Stomach (tissue), 4 donors: ENCODE results near the gene GLYATL2.

Source experiments
- EP300 ChIP-seq: sonication (generic); formaldehyde crosslinking; IDR thresholded peaks from one replicate; pipeline ENCODE4 v1.6.1; 2017; ENCODE audit warnings: antibody characterized with exemption
- POLR2AphosphoS5 ChIP-seq, 3 donors: sonication (generic); formaldehyde crosslinking; IDR thresholded peaks; one replicate each; pipeline ENCODE4 v1.6.1; 2016; ENCODE audit warnings: antibody characterized with exemption in 3 of 3
- TF ChIP-seq, protein P1 (sequence below), 7 experiments: fragments of 450-650 bp in 4 of 7; fragments of 200-600 bp in 3 of 7; sonication (generic) in 3 of 7; IDR thresholded peaks; one replicate each; pipeline ENCODE4 v1.5.1; 2016 to 2019; ENCODE audit warnings: antibody characterized with exemption in 7 of 7, control low read depth in 2 of 7, mild to moderate bottlenecking in 1 of 7

- TF ChIP-seq, protein P1, sequence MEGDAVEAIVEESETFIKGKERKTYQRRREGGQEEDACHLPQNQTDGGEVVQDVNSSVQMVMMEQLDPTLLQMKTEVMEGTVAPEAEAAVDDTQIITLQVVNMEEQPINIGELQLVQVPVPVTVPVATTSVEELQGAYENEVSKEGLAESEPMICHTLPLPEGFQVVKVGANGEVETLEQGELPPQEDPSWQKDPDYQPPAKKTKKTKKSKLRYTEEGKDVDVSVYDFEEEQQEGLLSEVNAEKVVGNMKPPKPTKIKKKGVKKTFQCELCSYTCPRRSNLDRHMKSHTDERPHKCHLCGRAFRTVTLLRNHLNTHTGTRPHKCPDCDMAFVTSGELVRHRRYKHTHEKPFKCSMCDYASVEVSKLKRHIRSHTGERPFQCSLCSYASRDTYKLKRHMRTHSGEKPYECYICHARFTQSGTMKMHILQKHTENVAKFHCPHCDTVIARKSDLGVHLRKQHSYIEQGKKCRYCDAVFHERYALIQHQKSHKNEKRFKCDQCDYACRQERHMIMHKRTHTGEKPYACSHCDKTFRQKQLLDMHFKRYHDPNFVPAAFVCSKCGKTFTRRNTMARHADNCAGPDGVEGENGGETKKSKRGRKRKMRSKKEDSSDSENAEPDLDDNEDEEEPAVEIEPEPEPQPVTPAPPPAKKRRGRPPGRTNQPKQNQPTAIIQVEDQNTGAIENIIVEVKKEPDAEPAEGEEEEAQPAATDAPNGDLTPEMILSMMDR (IDR thresholded peaks at IDR 0.05): peak in 5 of 7 experiments; percentile 40 to 58 (median 52)
- TF ChIP-seq EP300: no peak
- no peak for TF ChIP-seq POLR2AphosphoS5 (IDR thresholded peaks at IDR 0.05)
Measured at GRCh38 chr11:58788355-58789023, 56.0 kb downstream of the GLYATL2 start.
